SK-N-SH treated with all-trans-retinoic acid at 6 μM for 48 hours (cell line): ENCODE measurements around the gene WSCD2.

Source experiments
- ATAC-seq: fragments of 200-7000 bp; cut with Tn5 transposase; 3 replicates; pipeline ENCODE4 v1.9.1; 2020; ENCODE audit warnings: mild to moderate bottlenecking, moderate library complexity
- ARNTL ChIP-seq: fragments of 450-650 bp; formaldehyde crosslinking; IDR thresholded peaks from 2 replicates; pipeline ENCODE4 v1.5.0; 2020; ENCODE audit warnings: low read depth, mild to moderate bottlenecking, moderate library complexity, borderline replicate concordance
- BACH2 ChIP-seq: fragments of 250-450 bp; sonication (Bioruptor Pico); IDR thresholded peaks from 2 replicates; pipeline ENCODE4 v1.9.0; 2021; ENCODE audit warnings: mild to moderate bottlenecking, borderline replicate concordance
- CREB5 ChIP-seq: fragments of 250-450 bp; sonication (Bioruptor Pico); IDR thresholded peaks from 2 replicates; pipeline ENCODE4 v1.5.1; 2020; ENCODE audit warnings: low read depth, mild to moderate bottlenecking, moderate library complexity
- CSDC2 ChIP-seq: fragments of 250-450 bp; sonication (Bioruptor Pico); IDR thresholded peaks from 2 replicates; pipeline ENCODE4 v1.5.0; 2020; ENCODE audit warnings: mild to moderate bottlenecking, moderate library complexity
- ESRRG ChIP-seq: fragments of 250-450 bp; sonication (Bioruptor Pico); IDR thresholded peaks from 2 replicates; pipeline ENCODE4 v1.6.1; 2021; ENCODE audit warnings: mild to moderate bottlenecking
- ISL1 ChIP-seq: fragments of 250-450 bp; sonication (Bioruptor Pico); IDR thresholded peaks from 2 replicates; pipeline ENCODE4 v2.1.2; 2022; ENCODE audit warnings: mild to moderate bottlenecking, moderate library complexity
- OSR1 ChIP-seq: fragments of 250-450 bp; sonication (Bioruptor Pico); IDR thresholded peaks from 2 replicates; pipeline ENCODE4 v1.8.0; 2022; ENCODE audit warnings: moderate library complexity, mild to moderate bottlenecking, inconsistent platforms
- PPARA ChIP-seq: fragments of 250-450 bp; sonication (Bioruptor Pico); IDR thresholded peaks from 2 replicates; pipeline ENCODE4 v1.5.0; 2020; ENCODE audit warnings: mild to moderate bottlenecking, borderline replicate concordance
- SNAI2 ChIP-seq: fragments of 250-450 bp; sonication (Bioruptor Pico); IDR thresholded peaks from 2 replicates; pipeline ENCODE4 v1.5.0; 2020; ENCODE audit warnings: mild to moderate bottlenecking, moderate library complexity
- TCF4 ChIP-seq: fragments of 250-450 bp; sonication (Bioruptor Pico); IDR thresholded peaks from 2 replicates; pipeline ENCODE4 v1.8.0; 2021; ENCODE audit warnings: mild to moderate bottlenecking, moderate library complexity, borderline replicate concordance
- TOX ChIP-seq: fragments of 250-450 bp; sonication (Bioruptor Pico); IDR thresholded peaks from 2 replicates; pipeline ENCODE4 v1.8.0; 2021; ENCODE audit warnings: mild to moderate bottlenecking, moderate library complexity, borderline replicate concordance
- TSHZ2 ChIP-seq: fragments of 250-450 bp; sonication (Bioruptor Pico); IDR thresholded peaks from 2 replicates; pipeline ENCODE4 v1.5.0; 2020; ENCODE audit warnings: mild to moderate bottlenecking, moderate library complexity
- ZC3H10 ChIP-seq: fragments of 250-450 bp; sonication (Bioruptor Pico); IDR thresholded peaks from 2 replicates; pipeline ENCODE4 v1.5.1; 2021; ENCODE audit warnings: mild to moderate bottlenecking, moderate library complexity
- ZFP3 ChIP-seq: fragments of 250-450 bp; sonication (Bioruptor Pico); IDR thresholded peaks from 2 replicates; pipeline ENCODE4 v1.5.0; 2020; ENCODE audit warnings: mild to moderate bottlenecking, moderate library complexity
- ZFP30 ChIP-seq: fragments of 450-650 bp; formaldehyde crosslinking; IDR thresholded peaks from 2 replicates; pipeline ENCODE4 v1.5.0; 2022; ENCODE audit warnings: mild to moderate bottlenecking, moderate library complexity
- ZNF565 ChIP-seq: fragments of 450-650 bp; formaldehyde crosslinking; conservative IDR thresholded peaks from 2 replicates; pipeline ENCODE4 v1.5.0; 2020; ENCODE audit warnings: low read depth, mild to moderate bottlenecking, moderate library complexity
- ZNF70 ChIP-seq: fragments of 450-650 bp; formaldehyde crosslinking; IDR thresholded peaks from 2 replicates; pipeline ENCODE4 v1.5.0; 2020; ENCODE audit warnings: mild to moderate bottlenecking, moderate library complexity
- ZNF8 ChIP-seq: fragments of 450-650 bp; formaldehyde crosslinking; IDR thresholded peaks from 2 replicates; pipeline ENCODE4 v1.5.0; 2020; ENCODE audit warnings: mild to moderate bottlenecking, moderate library complexity
- TF ChIP-seq, protein P1 (sequence below): fragments of 250-450 bp; sonication (Bioruptor Pico); IDR thresholded peaks from 2 replicates; pipeline ENCODE4 v1.8.0; 2020; ENCODE audit warnings: mild to moderate bottlenecking, moderate library complexity, borderline replicate concordance

WSCD2 gene

DNA sequence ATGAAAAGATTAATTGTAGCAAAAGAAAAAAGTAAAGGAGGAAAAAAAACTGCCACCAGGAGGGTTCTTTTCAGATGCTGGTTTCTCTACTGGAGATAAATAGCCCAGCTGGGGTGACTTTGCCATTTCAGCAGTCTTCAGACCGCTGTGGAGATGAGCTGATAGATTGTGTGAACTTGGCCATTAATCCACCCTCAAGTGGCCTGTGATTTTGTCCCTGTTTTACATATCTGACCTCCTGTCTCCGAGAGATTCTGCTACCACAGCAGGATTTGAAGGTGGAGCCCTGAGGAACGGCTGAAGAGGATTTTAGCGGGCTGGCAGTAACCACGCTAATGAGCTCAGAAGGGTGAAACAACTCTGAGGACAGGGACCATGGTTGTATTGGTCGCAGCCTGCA, 72.7 kb downstream of the WSCD2 start:
- no peak for TF ChIP-seq ZFP30 (CRISPR knock-in tag)
- TF ChIP-seq, protein P1, sequence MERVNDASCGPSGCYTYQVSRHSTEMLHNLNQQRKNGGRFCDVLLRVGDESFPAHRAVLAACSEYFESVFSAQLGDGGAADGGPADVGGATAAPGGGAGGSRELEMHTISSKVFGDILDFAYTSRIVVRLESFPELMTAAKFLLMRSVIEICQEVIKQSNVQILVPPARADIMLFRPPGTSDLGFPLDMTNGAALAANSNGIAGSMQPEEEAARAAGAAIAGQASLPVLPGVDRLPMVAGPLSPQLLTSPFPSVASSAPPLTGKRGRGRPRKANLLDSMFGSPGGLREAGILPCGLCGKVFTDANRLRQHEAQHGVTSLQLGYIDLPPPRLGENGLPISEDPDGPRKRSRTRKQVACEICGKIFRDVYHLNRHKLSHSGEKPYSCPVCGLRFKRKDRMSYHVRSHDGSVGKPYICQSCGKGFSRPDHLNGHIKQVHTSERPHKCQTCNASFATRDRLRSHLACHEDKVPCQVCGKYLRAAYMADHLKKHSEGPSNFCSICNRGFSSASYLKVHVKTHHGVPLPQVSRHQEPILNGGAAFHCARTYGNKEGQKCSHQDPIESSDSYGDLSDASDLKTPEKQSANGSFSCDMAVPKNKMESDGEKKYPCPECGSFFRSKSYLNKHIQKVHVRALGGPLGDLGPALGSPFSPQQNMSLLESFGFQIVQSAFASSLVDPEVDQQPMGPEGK = no peak
- no peak for TF ChIP-seq ZC3H10 (CRISPR knock-in tag)
- no peak for TF ChIP-seq CSDC2 (CRISPR knock-in tag)
- no peak for TF ChIP-seq ZNF70 (CRISPR knock-in tag)
- no peak for TF ChIP-seq BACH2 (CRISPR knock-in tag)
- TF ChIP-seq CREB5 (CRISPR knock-in tag) = no peak
- no peak for TF ChIP-seq ZNF565 (CRISPR knock-in tag)
- TF ChIP-seq ESRRG = no peak
- no peak for ATAC-seq

DNA sequence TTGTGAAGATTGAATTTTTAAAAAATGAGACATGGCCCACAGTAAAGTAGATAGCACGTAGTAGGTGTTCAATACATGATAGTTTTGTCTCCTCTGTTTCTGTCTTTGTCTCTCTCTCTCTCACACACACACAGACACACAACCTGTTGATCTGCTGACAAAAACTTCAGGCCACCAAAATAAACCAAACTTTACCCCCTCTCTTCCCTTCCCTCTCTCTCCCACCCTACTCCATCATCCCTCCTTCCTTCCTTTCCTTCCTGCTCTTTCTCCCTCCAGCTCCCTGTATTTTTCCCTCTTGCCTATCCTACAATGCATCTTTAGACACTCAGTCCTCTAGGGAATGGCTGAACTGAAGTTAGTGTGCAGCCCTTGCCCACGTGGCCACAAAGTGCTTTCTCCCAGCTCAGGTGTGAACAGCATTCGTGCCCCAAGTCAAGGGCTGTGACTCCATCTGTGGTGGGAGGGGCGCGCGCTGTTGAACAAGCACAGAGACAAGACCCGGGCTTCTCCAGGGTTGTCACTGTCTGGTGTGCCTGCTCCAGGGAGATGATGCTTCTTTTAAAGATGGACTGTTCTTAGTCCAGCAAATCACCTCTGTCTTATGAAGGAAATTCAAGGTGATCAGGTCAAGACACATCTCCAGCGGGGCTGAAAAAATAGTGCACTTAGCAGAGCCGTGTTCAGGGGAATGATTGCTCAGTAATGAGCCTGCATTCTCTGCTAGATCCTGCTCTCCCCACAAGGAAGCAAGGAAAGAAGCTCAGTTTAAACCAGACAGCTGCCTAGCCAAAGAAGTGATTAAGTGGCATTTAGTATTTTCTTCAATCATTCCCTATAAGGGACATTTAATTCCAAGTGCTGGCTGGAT, 75.3 kb downstream of the WSCD2 start:
- ATAC-seq = no peak
- TF ChIP-seq OSR1 (CRISPR knock-in tag) (no peak), CSDC2 (CRISPR knock-in tag) (no peak), ZNF8 (CRISPR knock-in tag) (no peak), ZFP3 (CRISPR knock-in tag) (no peak), TCF4 (CRISPR knock-in tag) (no peak), BACH2 (CRISPR knock-in tag) (no peak), TSHZ2 (no peak), ARNTL (CRISPR knock-in tag) (no peak), TOX (no peak), ZNF565 (CRISPR knock-in tag) (no peak), SNAI2 (CRISPR knock-in tag) (no peak), ESRRG (no peak)
- TF ChIP-seq, protein P1 = no peak

DNA sequence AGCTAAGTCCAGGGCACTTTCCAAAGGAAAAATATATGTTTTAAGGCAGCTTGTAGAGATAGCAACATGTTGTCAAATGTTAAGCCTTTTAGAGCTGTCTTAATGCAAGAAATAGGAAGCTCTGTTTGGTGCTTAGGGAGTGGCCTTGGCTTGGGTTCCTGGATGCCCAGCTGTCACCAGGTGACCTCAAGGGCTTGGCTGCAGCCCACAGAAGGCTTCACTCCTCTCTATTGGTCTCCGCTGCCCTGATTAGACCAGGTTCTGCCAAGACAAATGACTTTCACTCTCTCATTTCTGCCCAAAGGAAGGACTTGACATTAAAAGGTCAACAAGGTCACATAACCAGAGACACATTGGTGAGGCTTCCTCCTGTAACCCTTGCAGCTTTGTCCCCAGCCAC, 76.8 kb downstream of the WSCD2 start:
- ATAC-seq = no peak
- TF ChIP-seq, protein P1 = no peak
- TF ChIP-seq TCF4 (CRISPR knock-in tag) (no peak), CSDC2 (CRISPR knock-in tag) (no peak), ISL1 (CRISPR knock-in tag) (no peak), SNAI2 (CRISPR knock-in tag) (no peak), ZFP3 (CRISPR knock-in tag) (no peak), OSR1 (CRISPR knock-in tag) (no peak), ZFP30 (CRISPR knock-in tag) (no peak), CREB5 (CRISPR knock-in tag) (no peak), PPARA (CRISPR knock-in tag) (no peak), ZNF8 (CRISPR knock-in tag) (no peak), TSHZ2 (no peak), ZNF565 (CRISPR knock-in tag) (no peak)
